Natural killer cell treated with Interleukin-12 subunit alpha and Interleukin-12 subunit beta and Interleukin-15 and Interleukin-18, amount 100 ng/mL, for 72 hours (primary cell): ENCODE results near the gene TMEM151B. TPM values are rescaled to one million over a fixed set of nuclear protein-coding genes. Genes with fewer than 3 reads are reported as not detected.
A peak's percentile ranks its signal among the peaks of the same experiment; 100 is the strongest.

Experiments used
- ATAC-seq, 2 donors: fragments of 150-1000 bp; cut with Tn5 transposase in 1 of 2; sonication (Bioruptor Pico), chemical (Tn5 transposase) in 1 of 2; 2 replicates each; pipeline ENCODE4 v1.10.0; 2021
- DNase-seq: peaks from one replicate; pipeline ENCODE4 v3.0.0; 2022; ENCODE audit warnings: low spot score
- H3K27ac Mint-ChIP-seq, 2 donors: 1 replicate in 1 of 2; 2 replicates in 1 of 2; pipeline ENCODE4 v1.8.0; 2022; ENCODE audit warnings: mixed read lengths in 2 of 2, mild to moderate bottlenecking in 1 of 2, moderate library complexity in 1 of 2
- H3K27me3 Mint-ChIP-seq, 2 donors: 1 replicate in 1 of 2; 2 replicates in 1 of 2; pipeline ENCODE4 v1.8.0; 2022; ENCODE audit warnings: mixed read lengths in 2 of 2
- H3K36me3 Mint-ChIP-seq: one replicate; pipeline ENCODE4 v1.8.0; 2022; ENCODE audit warnings: mixed read lengths
- H3K4me1 Mint-ChIP-seq, 2 donors: 1 replicate in 1 of 2; 2 replicates in 1 of 2; pipeline ENCODE4 v1.8.0; 2022; ENCODE audit warnings: low read depth in 2 of 2, mixed read lengths in 2 of 2, mild to moderate bottlenecking in 1 of 2
- H3K4me3 Mint-ChIP-seq: one replicate; pipeline ENCODE4 v1.8.0; 2022; ENCODE audit warnings: mixed read lengths
- H3K9me3 Mint-ChIP-seq: 2 replicates; pipeline ENCODE4 v1.8.0; 2022; ENCODE audit warnings: mixed read lengths
- total RNA-seq, 2 donors: library from RNA; stranded (reverse); gene quantifications; one replicate each; pipeline ENCODE4 v1.2.3, GENCODE V29; 2022

The TMEM151B gene
- total RNA-seq, 2 donors from 2014 or later, result not detected

DNA sequence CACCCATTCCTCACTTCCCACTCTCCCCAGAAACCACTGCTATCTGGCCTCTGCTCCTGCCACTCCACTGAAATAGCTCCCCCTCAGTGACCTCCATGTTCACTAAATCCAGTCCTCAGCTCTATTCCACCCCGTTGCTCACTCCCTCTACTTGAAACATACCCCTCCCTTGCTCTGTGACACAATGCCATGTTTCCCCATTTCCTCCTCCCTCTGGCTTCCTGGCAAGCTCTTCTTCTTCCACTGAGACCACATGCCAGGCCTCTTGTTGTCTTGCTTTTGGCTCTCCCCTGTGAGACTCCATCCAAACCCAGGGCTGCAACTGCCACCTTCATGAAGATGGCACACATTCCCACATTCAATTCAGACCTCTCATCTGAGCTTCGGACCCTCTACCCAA is 13.9 kb downstream of the TMEM151B start:
- no peak for DNase-seq
- no peak for ATAC-seq
- H3K36me3 Mint-ChIP-seq, result no peaks in the 10 kb centered on the region

GRCh38 chr6:44284867-44285266 is 14.6 kb downstream of the TMEM151B start:
- Mint-ChIP-seq H3K4me1 (no peaks in the 10 kb centered on the region), H3K27me3 (peaks cover 40 to 54% of the 10 kb centered on the region in 2 donors), H3K36me3 (no peaks in the 10 kb centered on the region), H3K9me3 (no peaks in the 10 kb centered on the region), H3K27ac (no peak overlapping the region), H3K4me3 (no peak overlapping the region)
- ATAC-seq (no peak), DNase-seq (no peak)

More for the DNA sequence above, 13.9 kb downstream of the TMEM151B start:
- Mint-ChIP-seq H3K9me3 (no peaks in the 10 kb centered on the region), H3K4me1 (no peaks in the 10 kb centered on the region), H3K27me3 (peaks cover 39 to 54% of the 10 kb centered on the region in 2 donors), H3K4me3 (no peak overlapping the region), H3K27ac (no peak overlapping the region)

GRCh38 chr6:44285552-44286284 is 15.5 kb downstream of the TMEM151B start:
- Mint-ChIP-seq H3K4me1 (no peaks in the 10 kb centered on the region), H3K27me3 (peaks cover 45 to 61% of the 10 kb centered on the region in 2 donors), H3K27ac (no peak overlapping the region), H3K36me3 (no peaks in the 10 kb centered on the region), H3K4me3 (no peak overlapping the region), H3K9me3 (no peaks in the 10 kb centered on the region)
- ATAC-seq (no peak), DNase-seq (no peak)

- H3K27me3 Mint-ChIP-seq, result peaks cover 45 to 64% of the 10 kb centered on the region in 2 donors
- H3K27ac Mint-ChIP-seq, result no peak overlapping the region
- no peak overlapping the region for H3K4me3 Mint-ChIP-seq
- H3K4me1 Mint-ChIP-seq, result no peaks in the 10 kb centered on the region
- no peak for ATAC-seq
- no peaks in the 10 kb centered on the region for H3K9me3 Mint-ChIP-seq
- no peaks in the 10 kb centered on the region for H3K36me3 Mint-ChIP-seq
- no peak for DNase-seq
Observed at GRCh38 chr6:44286285-44286565, 16.0 kb downstream of the TMEM151B start.

GRCh38 chr6:44286747-44287146 is 16.5 kb downstream of the TMEM151B start:
- H3K4me1 Mint-ChIP-seq, result no peaks in the 10 kb centered on the region
- H3K36me3 Mint-ChIP-seq, result no peaks in the 10 kb centered on the region
- H3K9me3 Mint-ChIP-seq, result no peaks in the 10 kb centered on the region
- H3K27me3 Mint-ChIP-seq, result peaks cover 49 to 69% of the 10 kb centered on the region in 2 donors
- DNase-seq (no peak), ATAC-seq (no peak)
- H3K27ac Mint-ChIP-seq, result no peak overlapping the region
- no peak overlapping the region for H3K4me3 Mint-ChIP-seq

DNA sequence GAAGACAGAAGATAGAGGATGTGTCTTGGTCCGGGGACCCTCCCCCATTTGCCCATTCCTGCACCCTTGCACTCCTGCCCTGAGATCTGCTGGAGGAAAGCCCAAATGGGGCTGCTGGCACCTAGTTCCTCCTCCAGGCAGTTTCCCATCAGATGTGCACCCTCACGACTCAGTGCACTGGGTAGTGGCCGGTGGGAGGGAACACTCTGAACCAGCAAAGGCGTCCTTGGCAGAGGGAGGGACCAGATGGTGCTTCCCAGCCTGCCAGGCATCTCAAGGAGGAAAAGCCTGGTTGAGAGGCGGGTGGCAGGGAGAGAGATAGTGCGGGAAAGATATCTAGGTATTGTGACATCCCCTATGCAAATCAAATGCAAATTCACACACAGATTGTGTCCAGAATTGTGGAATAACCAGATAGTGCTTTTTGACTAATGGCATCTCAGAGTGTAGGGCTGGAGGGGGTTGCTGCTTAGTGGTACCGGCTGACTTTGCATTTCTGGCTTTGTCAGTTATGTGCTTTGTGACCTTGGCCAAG is 19.5 kb downstream of the TMEM151B start:
- no peak for ATAC-seq
- Mint-ChIP-seq H3K36me3 (no peaks in the 10 kb centered on the region), H3K9me3 (no peaks in the 10 kb centered on the region), H3K4me3 (no peak overlapping the region), H3K27me3 (peaks cover 51 to 72% of the 10 kb centered on the region in 2 donors), H3K4me1 (no peaks in the 10 kb centered on the region), H3K27ac (no peak overlapping the region)
- no peak for DNase-seq

DNA sequence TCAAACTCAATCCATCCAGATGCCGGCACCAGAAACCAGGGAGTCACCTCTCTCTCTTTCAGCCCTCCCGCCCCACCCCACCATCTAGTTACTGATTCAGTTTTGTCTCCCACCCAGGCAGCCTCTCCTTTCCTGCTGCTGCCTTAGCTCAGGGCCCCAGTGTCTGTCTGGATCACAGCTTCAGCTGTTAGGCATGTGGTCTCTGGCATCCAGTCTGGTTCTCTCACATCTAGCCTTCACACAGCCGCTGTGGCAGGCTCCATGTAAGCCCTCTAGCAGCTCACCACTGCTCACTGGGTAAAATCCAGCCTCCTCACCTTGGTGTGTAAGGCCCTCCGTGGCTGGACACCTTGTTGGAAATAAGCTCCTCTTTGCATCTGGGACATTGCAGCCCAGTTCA is 21.6 kb downstream of the TMEM151B start:
- Mint-ChIP-seq H3K36me3 (no peaks in the 10 kb centered on the region), H3K27me3 (peaks cover 59 to 64% of the 10 kb centered on the region in 2 donors), H3K4me3 (no peak overlapping the region), H3K27ac (no peak overlapping the region), H3K4me1 (peaks cover 0 to 4% of the 10 kb centered on the region in 2 donors), H3K9me3 (no peaks in the 10 kb centered on the region)
- ATAC-seq (no peak), DNase-seq (no peak)

GRCh38 chr6:44292661-44293365 is 22.6 kb downstream of the TMEM151B start:
- H3K36me3 Mint-ChIP-seq, result no peaks in the 10 kb centered on the region
- no peaks in the 10 kb centered on the region for H3K9me3 Mint-ChIP-seq
- no peak for ATAC-seq
- H3K4me3 Mint-ChIP-seq, result no peak overlapping the region
- no peak overlapping the region for H3K27ac Mint-ChIP-seq
- H3K4me1 Mint-ChIP-seq, result peaks cover 0 to 7% of the 10 kb centered on the region in 2 donors
- peaks cover 52 to 56% of the 10 kb centered on the region in 2 donors for H3K27me3 Mint-ChIP-seq
- DNase-seq, result no peak

DNA sequence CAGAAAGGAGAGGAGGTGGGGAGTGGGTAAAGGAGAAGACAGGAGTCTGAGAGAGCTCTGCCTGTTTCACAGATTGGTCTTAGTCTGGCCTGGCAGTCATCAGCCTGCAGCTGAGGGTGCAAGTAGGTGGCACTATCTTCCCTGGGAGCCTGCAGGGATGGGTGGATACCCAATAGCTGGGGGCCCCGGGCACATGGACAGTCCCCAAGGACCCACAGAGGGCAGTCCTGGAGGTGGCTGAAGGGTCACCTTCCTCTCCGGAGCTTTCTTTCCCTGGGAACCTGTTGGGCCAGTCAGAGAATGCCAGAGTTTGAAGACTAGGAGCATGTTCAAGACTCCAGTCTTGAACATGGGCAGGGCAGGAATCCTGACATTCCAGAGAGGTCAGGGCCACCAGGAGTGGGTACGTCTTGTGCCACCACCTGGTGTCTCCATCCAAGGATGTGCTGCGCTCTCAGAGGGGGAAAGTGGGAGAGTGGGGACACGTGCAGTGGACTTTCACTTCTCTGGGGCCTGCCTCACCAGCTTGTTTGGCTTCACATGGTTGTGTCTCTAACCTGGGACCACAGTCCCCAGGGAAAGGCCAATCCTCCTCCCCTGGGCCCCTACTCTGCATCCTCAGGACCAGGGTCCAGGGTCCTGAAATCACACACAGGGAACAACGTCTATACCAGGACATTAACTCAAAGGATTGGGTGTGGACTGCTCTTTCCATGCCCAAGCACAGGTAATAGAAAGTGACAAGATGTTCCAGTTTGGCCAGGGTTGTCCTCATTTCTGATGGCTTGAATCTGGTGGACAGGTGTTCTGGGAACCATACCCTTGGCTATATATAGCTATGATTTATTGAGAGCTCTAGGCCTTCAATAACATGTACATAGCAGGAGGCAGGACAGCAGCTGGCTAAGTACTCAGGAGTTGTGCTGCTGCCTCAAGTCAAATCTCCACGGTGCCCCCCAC is 24.9 kb downstream of the TMEM151B start:
- no peak overlapping the region for H3K27ac Mint-ChIP-seq
- H3K27me3 Mint-ChIP-seq, result peaks cover 41 to 46% of the 10 kb centered on the region in 2 donors
- DNase-seq (no peak), ATAC-seq (no peak)
- H3K9me3 Mint-ChIP-seq, result no peaks in the 10 kb centered on the region
- no peaks in the 10 kb centered on the region for H3K36me3 Mint-ChIP-seq
- H3K4me3 Mint-ChIP-seq, result no peak overlapping the region
- peaks cover 0 to 7% of the 10 kb centered on the region in 2 donors for H3K4me1 Mint-ChIP-seq

DNA sequence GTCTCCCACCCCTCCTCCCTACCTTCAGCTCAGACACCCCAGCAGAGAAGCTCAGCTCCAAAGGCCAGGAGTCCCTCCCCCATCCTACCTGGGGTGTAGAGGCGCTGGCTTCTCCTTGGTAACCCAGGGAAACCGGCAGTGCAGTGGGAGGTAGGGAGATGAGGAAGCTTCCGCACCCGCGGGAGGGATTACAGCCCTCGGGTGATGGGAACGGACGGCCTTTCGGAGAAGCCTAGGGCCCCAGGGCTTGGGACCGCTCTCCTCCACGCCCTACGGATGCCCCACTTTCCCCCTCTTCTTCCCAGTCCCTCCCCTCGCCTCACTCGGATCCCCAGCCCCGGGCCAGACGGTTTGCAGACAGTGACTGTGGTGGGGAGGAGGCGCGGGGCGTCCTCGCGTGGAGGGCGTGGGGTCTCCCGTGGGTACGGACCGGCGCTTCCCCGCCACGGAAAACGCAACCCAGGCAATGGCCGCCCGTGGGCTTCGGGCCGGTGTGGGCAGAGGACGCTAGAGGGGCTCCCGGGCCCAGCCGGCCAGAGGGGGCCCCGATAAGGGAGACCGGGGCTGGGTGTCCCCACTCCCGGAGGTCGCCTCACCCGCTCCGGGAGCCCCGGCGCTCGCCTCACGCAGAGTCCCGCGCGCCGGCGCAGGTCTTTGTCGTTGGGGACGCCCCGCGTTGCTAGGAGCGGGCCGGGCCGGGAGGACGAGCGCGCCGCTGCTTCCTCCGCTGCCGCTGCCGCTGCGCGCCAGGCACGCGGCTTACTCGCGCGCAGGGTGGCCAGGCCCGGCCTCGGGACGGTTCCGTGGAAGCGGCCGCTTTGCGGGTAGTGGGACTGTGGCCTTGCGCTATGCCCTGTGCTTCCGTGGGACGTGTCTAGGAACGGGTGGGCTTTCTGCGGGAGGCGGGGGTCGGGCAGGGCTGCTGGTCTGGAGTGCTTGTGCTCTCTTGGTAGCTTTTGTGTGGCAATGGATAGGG is 27.1 kb downstream of the TMEM151B start:
- no peaks in the 10 kb centered on the region for H3K36me3 Mint-ChIP-seq
- ATAC-seq (peak; percentile 68 to 77), DNase-seq (no peak)
- peaks cover 22 to 30% of the 10 kb centered on the region in 2 donors for H3K27me3 Mint-ChIP-seq
- no peak overlapping the region for H3K27ac Mint-ChIP-seq
- H3K9me3 Mint-ChIP-seq, result no peaks in the 10 kb centered on the region
- no peak overlapping the region for H3K4me3 Mint-ChIP-seq
- H3K4me1 Mint-ChIP-seq, result peaks cover 0 to 7% of the 10 kb centered on the region in 2 donors

GRCh38 chr6:44298055-44298803 is 28.0 kb downstream of the TMEM151B start:
- Mint-ChIP-seq H3K36me3 (no peaks in the 10 kb centered on the region), H3K27me3 (peaks cover 18 to 27% of the 10 kb centered on the region in 2 donors), H3K9me3 (no peaks in the 10 kb centered on the region), H3K4me3 (no peak overlapping the region), H3K4me1 (peaks cover 0 to 7% of the 10 kb centered on the region in 2 donors), H3K27ac (no peak overlapping the region)
- DNase-seq (no peak), ATAC-seq (no peak)

DNA sequence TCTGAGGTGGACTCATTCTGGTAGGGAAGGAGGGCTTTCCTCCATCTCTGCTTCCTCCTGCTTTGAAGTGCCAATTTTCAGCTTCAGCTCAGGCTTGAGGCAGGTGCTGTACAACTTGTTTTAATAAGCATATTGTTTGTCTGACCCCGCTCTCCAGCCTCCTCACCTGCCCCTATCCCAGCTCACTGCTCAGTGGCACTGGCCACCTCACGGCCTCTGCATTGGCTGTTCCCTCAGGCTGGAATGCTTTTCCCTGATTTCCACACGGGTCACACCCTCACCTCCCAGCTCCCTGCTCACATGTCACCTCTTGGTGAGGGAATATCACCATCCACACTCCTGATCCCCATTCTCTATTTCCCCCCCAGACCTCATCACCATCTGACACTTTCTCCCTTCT is 28.6 kb downstream of the TMEM151B start:
- DNase-seq (no peak), ATAC-seq (no peak)
- H3K4me3 Mint-ChIP-seq, result no peak overlapping the region
- no peaks in the 10 kb centered on the region for H3K36me3 Mint-ChIP-seq
- peaks cover 13 to 23% of the 10 kb centered on the region in 2 donors for H3K27me3 Mint-ChIP-seq
- no peaks in the 10 kb centered on the region for H3K9me3 Mint-ChIP-seq
- no peak overlapping the region for H3K27ac Mint-ChIP-seq
- H3K4me1 Mint-ChIP-seq, result peaks cover 0 to 7% of the 10 kb centered on the region in 2 donors
